Gastroesophageal sphincter (tissue), 3 donors: ENCODE data around the gene FBXL4.

ENCODE experiments used
- CTCF ChIP-seq, 4 experiments: fragments of 200-600 bp in 2 of 4; fragments of 450-650 bp in 2 of 4; sonication (generic) in 1 of 4; IDR thresholded peaks; one replicate each; pipeline ENCODE4 v1.5.1; 2017 to 2019; ENCODE audit warnings: antibody characterized with exemption in 4 of 4, mild to moderate bottlenecking in 2 of 4, moderate library complexity in 2 of 4
- POLR2A ChIP-seq, 2 donors: fragments of 450-650 bp; IDR thresholded peaks; one replicate each; pipeline ENCODE4 v1.6.1; 2017; ENCODE audit warnings: antibody characterized with exemption in 2 of 2, mild to moderate bottlenecking in 2 of 2, moderate library complexity in 1 of 2

DNA sequence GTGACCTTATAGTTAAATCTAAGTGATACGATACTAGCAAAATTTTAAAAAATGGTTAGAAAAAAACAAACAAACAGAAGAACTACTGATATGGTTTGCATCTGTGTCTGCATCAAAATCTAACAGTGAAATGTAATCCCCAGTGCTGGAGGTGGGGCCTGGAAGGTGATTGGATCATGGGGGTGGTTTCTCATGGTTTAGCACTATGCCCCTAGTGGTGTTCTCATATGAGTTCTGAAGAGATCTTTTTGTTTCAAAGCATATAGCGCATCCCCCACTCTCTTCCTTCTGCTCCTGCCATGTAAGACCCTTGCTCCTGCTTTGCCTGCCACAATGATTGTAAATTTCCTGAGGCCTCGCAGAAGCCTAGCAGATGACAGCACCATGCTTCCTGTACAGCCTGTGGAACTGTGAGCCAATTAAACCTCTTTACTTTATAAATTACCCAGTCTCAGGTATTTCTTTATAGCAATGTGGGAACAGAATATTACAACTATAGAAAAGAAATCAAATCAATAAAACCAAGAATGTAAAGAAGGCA, 5.4 kb downstream of the FBXL4 start:
- TF ChIP-seq CTCF (IDR thresholded peaks at IDR 0.05): no peak
- TF ChIP-seq POLR2A (IDR thresholded peaks at IDR 0.05): no peak
